SK-N-SH (cell line): ENCODE results near the gene ABHD6. TPM values are rescaled to one million over a fixed set of nuclear protein-coding genes. Genes with fewer than 3 reads are reported as not detected.

Experiments
- CTCF ChIA-PET: fragments of 300-600, 350-600 bp; formaldehyde crosslinking; extraction: SDS; loops from one replicate; lab custom pipeline; 2021; lab: Yijun Ruan, JAX
- POLR2A ChIA-PET: fragments of 350-600 bp; sonication (Branson Sonifier 250); formaldehyde crosslinking; extraction: SDS; loops from one replicate; lab custom pipeline; 2020; ENCODE audit warnings: antibody characterized with exemption, inconsistent platforms; lab: Yijun Ruan, JAX
- DNase-seq: peaks from one replicate; pipeline ENCODE4 v3.0.0; 2012
- H2AFZ ChIP-seq: fragments of 200-600 bp; sonication (generic); 2 replicates; pipeline ENCODE4 v1.8.1; 2016; ENCODE audit warnings: antibody characterized with exemption, mild to moderate bottlenecking, low read depth
- H3F3A ChIP-seq: fragments of 200-600 bp; sonication (generic); replicated peaks from 2 replicates; pipeline ENCODE3; 2016; ENCODE audit warnings: antibody characterized with exemption, mild to moderate bottlenecking; ENCODE audit not compliant: insufficient read depth
- H3K27ac ChIP-seq, 2 experiments: fragments of 200-500 bp in 1 of 2; fragments of 200-600 bp in 1 of 2; sonication (Bioruptor generic) in 1 of 2; sonication (generic), shearing (Covaris generic) in 1 of 2; 2 replicates each; pipeline versions ENCODE4 v1.5.1 to v1.6.1; 2014 to 2016; ENCODE audit warnings: low read depth in 2 of 2, inconsistent platforms in 1 of 2, low read length in 1 of 2, mild to moderate bottlenecking in 1 of 2, mixed read lengths in 1 of 2
- H3K27me3 ChIP-seq: fragments of 200-600 bp; sonication (generic), shearing (Covaris generic); 2 replicates; pipeline ENCODE4 v1.6.1; 2016; ENCODE audit warnings: mixed run types; ENCODE audit not compliant: insufficient read depth
- H3K36me3 ChIP-seq, 2 experiments: fragments of 200-500 bp in 1 of 2; fragments of 200-600 bp in 1 of 2; sonication (Bioruptor generic) in 1 of 2; sonication (generic) in 1 of 2; replicated peaks in 1 of 2; 2 replicates each; pipeline versions ENCODE3 to v1.5.1; 2014 to 2016; ENCODE audit warnings: low read length in 1 of 2, mild to moderate bottlenecking in 1 of 2; ENCODE audit not compliant: insufficient read depth in 2 of 2, control insufficient read depth in 1 of 2
- H3K4me1 ChIP-seq, 2 experiments: fragments of 200-500 bp in 1 of 2; fragments of 200-600 bp in 1 of 2; sonication (Bioruptor generic) in 1 of 2; sonication (generic), shearing (Covaris generic) in 1 of 2; 2 replicates each; pipeline versions ENCODE4 v1.5.1 to v1.6.1; 2014 to 2016; ENCODE audit warnings: low read depth in 1 of 2, low read length in 1 of 2, mixed run types in 1 of 2; ENCODE audit not compliant: insufficient read depth in 2 of 2, control insufficient read depth in 1 of 2
- H3K4me2 ChIP-seq: fragments of 200-600 bp; sonication (generic), shearing (Covaris generic); 2 replicates; pipeline ENCODE4 v1.6.1; 2017; ENCODE audit warnings: mixed run types
- H3K4me3 ChIP-seq, 2 experiments: fragments of 200-500 bp in 1 of 2; fragments of 200-600 bp in 1 of 2; sonication (Bioruptor generic) in 1 of 2; sonication (generic), shearing (Covaris generic) in 1 of 2; 2 replicates each; pipeline versions ENCODE4 v1.5.1 to v1.8.1; 2014 to 2016; ENCODE audit warnings: low read depth in 2 of 2, inconsistent platforms in 1 of 2, low read length in 1 of 2, mild to moderate bottlenecking in 1 of 2, mixed read lengths in 1 of 2, moderate library complexity in 1 of 2
- H3K79me2 ChIP-seq: fragments of 200-600 bp; sonication (generic); 2 replicates; pipeline ENCODE4 v1.8.1; 2017; ENCODE audit warnings: mild to moderate bottlenecking; ENCODE audit not compliant: insufficient read depth
- H3K9ac ChIP-seq: fragments of 200-600 bp; sonication (generic); 2 replicates; pipeline ENCODE4 v1.6.1; 2017; ENCODE audit warnings: mixed run types
- H3K9me2 ChIP-seq: fragments of 200-600 bp; sonication (generic); 2 replicates; pipeline ENCODE4 v1.6.1; 2017; ENCODE audit warnings: mixed run types
- H3K9me3 ChIP-seq: fragments of 200-600 bp; sonication (generic); 2 replicates; pipeline ENCODE4 v1.6.1; 2017; ENCODE audit warnings: mixed run types, mild to moderate bottlenecking, moderate library complexity
- H4K20me1 ChIP-seq: fragments of 200-600 bp; sonication (generic); 2 replicates; pipeline ENCODE4 v1.6.1; 2017; ENCODE audit warnings: mild to moderate bottlenecking, mixed run types; ENCODE audit not compliant: insufficient read depth
- CHD2 ChIP-seq: fragments of 150-350 bp; IDR thresholded peaks from 2 replicates; pipeline ENCODE4 v1.6.1; 2018; ENCODE audit warnings: low read length; ENCODE audit not compliant: partially characterized antibody
- ELF1 ChIP-seq: IDR thresholded peaks from 2 replicates; pipeline ENCODE4 v1.4.0; 2012
- EP300 ChIP-seq, 2 experiments: IDR thresholded peaks; 2 replicates each; pipeline versions ENCODE4 v1.4.0 to v1.6.1; 2012; ENCODE audit warnings: borderline replicate concordance in 1 of 2, low read depth in 1 of 2, low read length in 1 of 2
- EZH2phosphoT487 ChIP-seq: fragments of 200-600 bp; sonication (generic); IDR thresholded peaks from 2 replicates; pipeline ENCODE4 v1.6.1; 2017; ENCODE audit warnings: low read depth, mixed run types, mild to moderate bottlenecking, antibody characterized with exemption, moderate library complexity, borderline replicate concordance
- FOXJ3 ChIP-seq: sonication (generic); formaldehyde crosslinking; IDR thresholded peaks from 2 replicates; pipeline ENCODE4 v1.5.1; 2020; ENCODE audit warnings: mild to moderate bottlenecking, missing genetic modification reagents
- FOXM1 ChIP-seq: IDR thresholded peaks from 2 replicates; pipeline ENCODE4 v1.4.0; 2012; ENCODE audit warnings: low read depth, mild to moderate bottlenecking
- GABPA ChIP-seq: IDR thresholded peaks from 2 replicates; pipeline ENCODE4 v1.4.0; 2012; ENCODE audit warnings: low read depth, mild to moderate bottlenecking
- GATA2 ChIP-seq: sonication (generic); formaldehyde crosslinking; IDR thresholded peaks from 2 replicates; pipeline ENCODE4 v1.5.0; 2020; ENCODE audit warnings: mild to moderate bottlenecking, missing genetic modification reagents
- JUND ChIP-seq: IDR thresholded peaks from 2 replicates; pipeline ENCODE4 v1.4.0; 2012
- MAX ChIP-seq: IDR thresholded peaks from 2 replicates; pipeline ENCODE4 v1.4.0; 2012; ENCODE audit warnings: low read depth
- NRF1 ChIP-seq: IDR thresholded peaks from 2 replicates; pipeline ENCODE4 v1.6.1; 2012; ENCODE audit warnings: low read depth, mild to moderate bottlenecking, low read length
- PBX3 ChIP-seq: IDR thresholded peaks from 2 replicates; pipeline ENCODE4; 2012
- POLR2AphosphoS5 ChIP-seq: IDR thresholded peaks from 2 replicates; pipeline ENCODE4 v1.6.1; 2012; ENCODE audit warnings: low read depth, low read length
- REST ChIP-seq: IDR thresholded peaks from 2 replicates; pipeline ENCODE4 v1.6.1; 2012; ENCODE audit warnings: mild to moderate bottlenecking, low read depth, low read length, moderate library complexity
- SMC3 ChIP-seq: IDR thresholded peaks from 2 replicates; pipeline ENCODE4 v1.6.1; 2012; ENCODE audit warnings: low read depth, low read length, improper control_type of control experiment
- TCF12 ChIP-seq: IDR thresholded peaks from 2 replicates; pipeline ENCODE4 v1.4.0; 2012
- TEAD4 ChIP-seq: IDR thresholded peaks from 2 replicates; pipeline ENCODE4 v1.4.0; 2012; ENCODE audit warnings: mild to moderate bottlenecking, borderline replicate concordance; ENCODE audit not compliant: insufficient read depth
- USF2 ChIP-seq: fragments of 150-350 bp; IDR thresholded peaks from 2 replicates; pipeline ENCODE4 v1.6.1; 2017; ENCODE audit warnings: antibody characterized with exemption, low read length, low read depth, borderline replicate concordance
- WGBS: methylation state at CpG from one replicate; pipeline ENCODE4 v1.1.6; 2017; ENCODE audit warnings: low lambda C conversion rate; 5-methylcytosine and 5-hydroxymethylcytosine counted together
- polyA plus RNA-seq, 3 experiments: library from polyadenylated mRNA; depleted of rRNA; stranded (reverse); fragments of >200 nt; gene quantifications; 2 replicates each; pipeline ENCODE4 v1.2.3, GENCODE V29; 2012

The ABHD6 gene
- polyA plus RNA-seq, 1 of the 3 experiments (the other 2 are of a cell fraction), result 10.7 TPM

- H3K9me3 ChIP-seq, result no peaks in the 10 kb centered on the region
- TF ChIP-seq FOXJ3 (no peak), POLR2AphosphoS5 (no peak), GATA2 (no peak), GABPA (no peak), PBX3 (no peak), NRF1 (no peak), FOXM1 (no peak), CHD2 (no peak), EP300 (IDR thresholded peaks at IDR 0.05; ENCODE audit: borderline replicate concordance in 1 of 2, low read depth in 1 of 2, low read length in 1 of 2) (no peak), TEAD4 (no peak), JUND (no peak), MAX (no peak), EZH2phosphoT487 (no peak), ELF1 (no peak), REST (no peak), SMC3 (no peak), TCF12 (no peak), USF2 (no peak)
- TF ChIP-seq, all 33 proteins: peak for 0
- 62% methylated on average over 5 of the region's 5 CpGs for WGBS
- Histone ChIP-seq H3K27me3 (no peaks in the 10 kb centered on the region), H3K79me2 (no peaks in the 10 kb centered on the region), H3K27ac (no peak overlapping the region), H4K20me1 (no peaks in the 10 kb centered on the region), H3F3A (no peaks in the 10 kb centered on the region), H3K9me2 (no peaks in the 10 kb centered on the region), H2AFZ (no peak overlapping the region), H3K4me1 (no peaks in the 10 kb centered on the region), H3K36me3 (no peaks in the 10 kb centered on the region), H3K9ac (no peak overlapping the region), H3K4me2 (no peak overlapping the region), H3K4me3 (no peak overlapping the region)
- no peak for DNase-seq
- CTCF ChIA-PET, result interaction anchor here (1.4 to 8.9 kb wide), 8 partner anchors 12 to 181 kb away, joined by 3 to 63 read pairs (median 10); partner anchors contain the start of genes FLNB, HTD2 and RPP14
- POLR2A ChIA-PET, result no interaction called here
Observed at GRCh38 chr3:58189691-58190090, 47.9 kb upstream of the ABHD6 start.
